Mammary epithelial cell (primary cell): ENCODE results near the gene PALLD.

Experiments
- CTCF ChIP-seq, 2 donors: IDR thresholded peaks in 1 of 2; conservative IDR thresholded peaks in 1 of 2; 2 replicates each; pipeline ENCODE4 v1.5.1; 2011 to 2012; ENCODE audit warnings: inconsistent platforms in 2 of 2, low read length in 2 of 2, mild to moderate bottlenecking in 2 of 2, control low read depth in 1 of 2, low read depth in 1 of 2; ENCODE audit not compliant: insufficient read depth in 1 of 2; ENCODE audit errors: extremely low read depth in 1 of 2
- EZH2 ChIP-seq: IDR thresholded peaks from 2 replicates; pipeline ENCODE4 v1.6.1; 2012; ENCODE audit warnings: low read length, inconsistent platforms, borderline replicate concordance

- TF ChIP-seq CTCF (conservative IDR thresholded peaks at IDR 0.05 in 1 of 2, IDR thresholded peaks at IDR 0.05 in 1 of 2; ENCODE audit: extremely low read depth in 1 of 2, insufficient read depth in 1 of 2, low read depth in 1 of 2, low read length in 2 of 2): no peak
- no peak for TF ChIP-seq EZH2
Observed at GRCh38 chr4:168849997-168850396, 353.1 kb downstream of the PALLD start.
